Naive thymus-derived CD4-positive, alpha-beta T cell (primary cell): Measurements from ENCODE around the gene LYST. TPM values are rescaled to one million over a fixed set of nuclear protein-coding genes. Genes with fewer than 3 reads are reported as not detected.

Source experiments
- ATAC-seq: fragments of 150-1000 bp; cut with Tn5 transposase; 2 replicates; pipeline ENCODE4 v1.10.0; 2021; ENCODE audit warnings: mild to moderate bottlenecking, moderate library complexity
- CTCF ChIA-PET: fragments of 350-600 bp; sonication (Branson Sonifier 250); formaldehyde crosslinking; loops from one replicate; lab custom pipeline; 2021; ENCODE audit warnings: antibody characterized with exemption; lab: Charles Lee
- POLR2A ChIA-PET: fragments of 350-600 bp; sonication (Branson Sonifier 250); formaldehyde crosslinking; loops from one replicate; lab custom pipeline; 2021; ENCODE audit warnings: antibody characterized with exemption, inconsistent platforms; lab: Charles Lee
- DNase-seq, 9 donors: peaks; one replicate each; pipeline versions ENCODE4 v3.0.0 to v3.0.0-alpha.2; 2020 to 2022; ENCODE audit warnings: mixed read lengths in 1 of 9
- H3K27ac ChIP-seq: one replicate; pipeline ENCODE4 v1.7.0; 2013; ENCODE audit warnings: mild to moderate bottlenecking, low read depth, low read length, moderate library complexity
- H3K27me3 ChIP-seq, 2 donors: one replicate each; pipeline ENCODE4 v1.7.0; 2013; ENCODE audit warnings: low read length in 2 of 2, mild to moderate bottlenecking in 2 of 2, moderate library complexity in 2 of 2; ENCODE audit not compliant: control insufficient read depth in 2 of 2, insufficient read depth in 2 of 2
- H3K36me3 ChIP-seq, 3 experiments: 1 replicate in 2 of 3; 2 replicates in 1 of 3; pipeline ENCODE4 v1.7.0; 2013; ENCODE audit warnings: low read length in 3 of 3, mild to moderate bottlenecking in 3 of 3, moderate library complexity in 1 of 3; ENCODE audit not compliant: insufficient read depth in 3 of 3, control insufficient read depth in 2 of 3
- H3K4me1 ChIP-seq, 2 donors: one replicate each; pipeline ENCODE4 v1.7.0; 2013; ENCODE audit warnings: low read length in 2 of 2, mild to moderate bottlenecking in 2 of 2, moderate library complexity in 1 of 2; ENCODE audit not compliant: control insufficient read depth in 2 of 2, insufficient read depth in 2 of 2
- H3K4me3 ChIP-seq: 2 replicates; pipeline ENCODE4 v1.7.0; 2013; ENCODE audit warnings: mild to moderate bottlenecking, low read length
- H3K9me3 ChIP-seq, 3 experiments: 1 replicate in 2 of 3; 2 replicates in 1 of 3; pipeline ENCODE4 v1.7.0; 2013; ENCODE audit warnings: low read length in 3 of 3; ENCODE audit not compliant: control insufficient read depth in 2 of 3
- H3K27ac Mint-ChIP-seq, 9 donors: one replicate each; pipeline ENCODE4 v1.8.0; 2020 to 2022; ENCODE audit warnings: mixed read lengths in 9 of 9, mild to moderate bottlenecking in 8 of 9, moderate library complexity in 5 of 9, inconsistent platforms in 2 of 9
- H3K27me3 Mint-ChIP-seq, 5 donors: one replicate each; pipeline ENCODE4 v1.8.0; 2021 to 2022; ENCODE audit warnings: mixed read lengths in 5 of 5, mild to moderate bottlenecking in 1 of 5
- H3K36me3 Mint-ChIP-seq, 5 donors: one replicate each; pipeline ENCODE4 v1.8.0; 2020 to 2022; ENCODE audit warnings: mixed read lengths in 5 of 5, mild to moderate bottlenecking in 3 of 5, inconsistent platforms in 1 of 5
- H3K4me1 Mint-ChIP-seq, 7 donors: one replicate each; pipeline ENCODE4 v1.8.0; 2020 to 2022; ENCODE audit warnings: mixed read lengths in 7 of 7, mild to moderate bottlenecking in 3 of 7, inconsistent platforms in 1 of 7
- H3K4me3 Mint-ChIP-seq, 10 donors: one replicate each; pipeline ENCODE4 v1.8.0; 2020 to 2022; ENCODE audit warnings: mild to moderate bottlenecking in 10 of 10, mixed read lengths in 10 of 10, moderate library complexity in 6 of 10, inconsistent platforms in 2 of 10
- H3K9me3 Mint-ChIP-seq, 11 donors: one replicate each; pipeline ENCODE4 v1.8.0; 2020 to 2022; ENCODE audit warnings: mixed read lengths in 11 of 11, mild to moderate bottlenecking in 4 of 11, inconsistent platforms in 1 of 11, moderate library complexity in 1 of 11
- intact Hi-C, 2 donors: fragments of 100-400 bp; cut with micrococcal nuclease; formaldehyde crosslinking; loops; one replicate each; pipeline ENCODE4 v1.15.1; 2023
- polyA plus RNA-seq, 2 donors: library from polyadenylated mRNA; unstranded; fragments of 300-500 nt; fragmentation: Illumina TruSeq; gene quantifications; one replicate each; pipeline ENCODE4 v1.2.3, GENCODE V29; 2021
- total RNA-seq, 6 experiments: library from RNA in 5 of 6; stranded (reverse) in 5 of 6; gene quantifications; 1 replicate in 5 of 6; 2 replicates in 1 of 6; pipeline ENCODE4 v1.2.3 and lab custom pipeline; 2021 to 2026

The LYST gene
- total and polyA plus RNA-seq, 7 experiments from 2014 or later: 5.7 to 98.1 (median 27.8) TPM

DNA sequence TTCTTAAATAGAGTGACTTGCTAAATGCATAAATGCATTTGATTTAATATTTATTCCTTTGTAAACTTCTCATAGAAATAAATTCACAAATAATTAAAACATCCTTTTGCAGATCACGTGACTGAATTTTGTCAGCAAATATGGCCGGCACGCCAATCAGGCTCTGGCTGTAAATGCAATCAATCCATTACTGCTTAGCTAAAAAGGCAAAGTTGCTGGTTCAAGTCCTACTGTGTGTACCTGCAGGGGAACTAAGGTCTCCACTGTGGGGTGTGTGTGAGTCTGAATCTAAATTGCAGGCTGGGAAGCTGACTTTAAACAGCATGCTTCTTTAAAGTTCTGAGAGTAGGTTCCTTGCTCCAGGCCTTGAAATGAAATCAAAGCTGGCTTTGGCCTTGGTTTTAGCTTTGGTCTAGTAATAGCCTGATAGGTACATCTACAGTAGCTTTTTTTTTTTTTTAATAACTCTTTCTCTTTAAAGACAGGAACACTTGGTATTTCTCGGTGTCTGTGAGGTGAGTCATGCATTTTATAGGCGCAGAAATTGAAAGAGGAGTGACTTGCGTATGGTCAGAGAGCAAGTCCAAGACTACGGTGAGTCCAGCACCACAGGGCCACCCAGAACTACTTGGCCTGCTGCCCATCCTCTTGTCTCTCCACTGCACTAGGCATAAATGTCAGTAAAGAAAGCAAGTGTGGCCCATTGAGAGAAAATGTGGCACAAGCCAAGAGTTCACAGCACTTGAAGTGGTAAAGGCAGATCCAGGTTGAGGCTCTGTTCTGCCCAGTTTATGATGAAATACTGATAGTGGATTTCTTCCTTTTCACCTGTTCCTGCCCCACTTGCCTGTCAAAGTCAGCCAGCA, 36.2 kb upstream of the LYST start:
- intact Hi-C loops: no loop called here
- Histone ChIP-seq H3K9me3 (no peaks in the 10 kb centered on the region), H3K4me1 (no peaks in the 10 kb centered on the region), H3K4me3 (no peak overlapping the region), H3K36me3 (no peaks in the 10 kb centered on the region), H3K27ac (no peak overlapping the region), H3K27me3 (no peaks in the 10 kb centered on the region)
- peaks cover 0 to 28% (median 6%) of the 10 kb centered on the region in 7 donors for H3K4me1 Mint-ChIP-seq
- POLR2A ChIA-PET: no interaction called here
- CTCF ChIA-PET: no interaction called here
- peaks cover 0 to 2% (median 0%) of the 10 kb centered on the region in 11 donors for H3K9me3 Mint-ChIP-seq
- H3K4me3 Mint-ChIP-seq: no peak overlapping the region
- no peak for DNase-seq
- H3K27me3 Mint-ChIP-seq: peaks cover 0 to 2% (median 0%) of the 10 kb centered on the region in 5 donors
- H3K27ac Mint-ChIP-seq: no peak overlapping the region
- H3K36me3 Mint-ChIP-seq: peaks cover 0 to 4% (median 0%) of the 10 kb centered on the region in 5 donors
- no peak for ATAC-seq

DNA sequence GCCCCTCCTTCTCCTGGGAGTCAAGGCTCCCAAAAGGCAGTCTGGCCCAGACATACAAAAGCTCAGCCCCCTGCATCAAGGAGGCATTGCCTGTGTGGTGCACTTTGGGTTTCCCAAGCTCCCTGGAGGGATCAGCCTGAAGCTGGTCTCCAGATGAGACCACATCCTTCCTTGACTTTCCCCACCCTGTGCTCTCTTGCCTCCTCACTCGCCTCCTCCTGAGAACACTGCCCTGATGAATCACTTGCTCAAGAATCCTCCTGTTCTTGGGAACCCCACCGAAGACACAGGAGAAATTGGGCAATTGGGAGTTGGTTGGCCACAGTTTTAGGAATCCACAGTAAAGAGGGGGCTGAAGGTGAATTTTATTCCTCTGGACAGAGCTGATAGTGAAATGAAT, 34.8 kb upstream of the LYST start:
- ATAC-seq: no peak
- intact Hi-C loops: no loop called here
- no peak overlapping the region for H3K4me3 Mint-ChIP-seq
- H3K27ac Mint-ChIP-seq: peak overlapping the region in 1 of 9 donors; percentile 9
- H3K36me3 Mint-ChIP-seq: peaks cover 0 to 4% (median 0%) of the 10 kb centered on the region in 5 donors
- ChIA-PET POLR2A (no interaction called here), CTCF (no interaction called here)
- no peak for DNase-seq
- peaks cover 0 to 22% (median 6%) of the 10 kb centered on the region in 7 donors for H3K4me1 Mint-ChIP-seq
- Histone ChIP-seq H3K9me3 (no peaks in the 10 kb centered on the region), H3K27me3 (no peaks in the 10 kb centered on the region), H3K27ac (no peak overlapping the region), H3K4me1 (no peaks in the 10 kb centered on the region), H3K4me3 (no peak overlapping the region), H3K36me3 (no peaks in the 10 kb centered on the region)
- peaks cover 0 to 2% (median 0%) of the 10 kb centered on the region in 11 donors for H3K9me3 Mint-ChIP-seq
- H3K27me3 Mint-ChIP-seq: peaks cover 0 to 2% (median 0%) of the 10 kb centered on the region in 5 donors

DNA sequence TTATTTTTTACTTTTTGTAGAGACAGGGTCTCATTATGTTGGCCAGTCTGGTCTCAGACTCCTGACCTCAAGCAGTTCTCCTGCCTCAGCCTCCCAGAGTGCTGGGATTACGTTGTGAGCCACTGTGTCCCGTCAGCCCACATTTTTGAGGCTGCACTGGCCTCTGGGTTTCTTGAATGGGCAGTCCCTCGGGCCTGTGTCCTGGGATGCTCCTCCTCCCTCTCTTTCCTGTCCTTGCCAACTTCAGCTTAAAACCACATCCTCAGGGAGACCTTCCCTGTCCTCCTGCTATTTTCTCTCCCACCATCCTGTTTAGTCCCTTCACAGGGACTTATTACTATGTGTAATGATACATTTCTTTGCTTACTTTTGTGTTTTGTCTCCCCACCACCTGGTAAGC, 31.4 kb upstream of the LYST start:
- Mint-ChIP-seq H3K36me3 (peaks cover 0 to 2% (median 0%) of the 10 kb centered on the region in 5 donors), H3K4me3 (no peak overlapping the region), H3K4me1 (peaks cover 0 to 22% (median 6%) of the 10 kb centered on the region in 7 donors), H3K27me3 (peaks cover 0 to 2% (median 0%) of the 10 kb centered on the region in 5 donors), H3K27ac (no peak overlapping the region), H3K9me3 (no peaks in the 10 kb centered on the region)
- ChIA-PET POLR2A (interaction anchor here (1.1 kb wide), 1 partner anchor 56 kb away, joined by 3 read pairs; no protein-coding TSS in a partner anchor), CTCF (no interaction called here)
- no peaks in the 10 kb centered on the region for H3K27me3 ChIP-seq
- no peak overlapping the region for H3K27ac ChIP-seq
- H3K9me3 ChIP-seq: no peaks in the 10 kb centered on the region
- DNase-seq: no peak
- no peaks in the 10 kb centered on the region for H3K4me1 ChIP-seq
- H3K36me3 ChIP-seq: no peaks in the 10 kb centered on the region
- intact Hi-C loops: no loop called here
- ATAC-seq: no peak
- no peak overlapping the region for H3K4me3 ChIP-seq

DNA sequence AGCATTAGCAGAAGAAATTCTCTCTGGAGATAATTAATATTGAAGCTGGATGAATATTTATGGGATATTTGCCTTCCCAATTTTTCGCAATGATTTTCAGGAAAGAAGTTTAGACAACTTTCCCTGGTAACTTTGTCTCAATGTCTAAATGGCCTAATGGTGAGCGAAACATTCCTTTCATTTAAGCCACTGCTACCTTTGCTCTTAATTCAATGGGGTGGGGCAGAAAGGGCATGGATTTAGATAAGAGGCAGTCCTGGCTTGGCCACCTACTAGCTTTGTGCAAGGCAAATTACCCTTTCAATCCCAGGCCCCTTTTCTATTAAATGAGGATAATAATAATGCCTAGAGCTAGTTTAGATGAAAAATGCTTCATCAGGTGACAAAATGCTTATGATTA, 27.1 kb upstream of the LYST start:
- H3K27ac ChIP-seq: no peak overlapping the region
- peaks cover 0 to 2% (median 0%) of the 10 kb centered on the region in 5 donors for H3K36me3 Mint-ChIP-seq
- no peaks in the 10 kb centered on the region for H3K27me3 Mint-ChIP-seq
- no peak overlapping the region for H3K4me3 ChIP-seq
- no peak overlapping the region for H3K27ac Mint-ChIP-seq
- DNase-seq: no peak
- POLR2A ChIA-PET: no interaction called here
- no peaks in the 10 kb centered on the region for H3K9me3 ChIP-seq
- no peaks in the 10 kb centered on the region for H3K9me3 Mint-ChIP-seq
- no peaks in the 10 kb centered on the region for H3K4me1 ChIP-seq
- CTCF ChIA-PET: interaction anchor here (0.6 to 1.2 kb wide), 3 partner anchors 78 to 1398 kb away, joined by 3 to 4 read pairs (median 3); no protein-coding TSS in a partner anchor
- ATAC-seq: no peak
- H3K4me1 Mint-ChIP-seq: peaks cover under 1 to 17% (median 4%) of the 10 kb centered on the region in 7 donors
- H3K27me3 ChIP-seq: no peaks in the 10 kb centered on the region
- intact Hi-C loops: no loop called here
- H3K4me3 Mint-ChIP-seq: no peak overlapping the region
- no peaks in the 10 kb centered on the region for H3K36me3 ChIP-seq

DNA sequence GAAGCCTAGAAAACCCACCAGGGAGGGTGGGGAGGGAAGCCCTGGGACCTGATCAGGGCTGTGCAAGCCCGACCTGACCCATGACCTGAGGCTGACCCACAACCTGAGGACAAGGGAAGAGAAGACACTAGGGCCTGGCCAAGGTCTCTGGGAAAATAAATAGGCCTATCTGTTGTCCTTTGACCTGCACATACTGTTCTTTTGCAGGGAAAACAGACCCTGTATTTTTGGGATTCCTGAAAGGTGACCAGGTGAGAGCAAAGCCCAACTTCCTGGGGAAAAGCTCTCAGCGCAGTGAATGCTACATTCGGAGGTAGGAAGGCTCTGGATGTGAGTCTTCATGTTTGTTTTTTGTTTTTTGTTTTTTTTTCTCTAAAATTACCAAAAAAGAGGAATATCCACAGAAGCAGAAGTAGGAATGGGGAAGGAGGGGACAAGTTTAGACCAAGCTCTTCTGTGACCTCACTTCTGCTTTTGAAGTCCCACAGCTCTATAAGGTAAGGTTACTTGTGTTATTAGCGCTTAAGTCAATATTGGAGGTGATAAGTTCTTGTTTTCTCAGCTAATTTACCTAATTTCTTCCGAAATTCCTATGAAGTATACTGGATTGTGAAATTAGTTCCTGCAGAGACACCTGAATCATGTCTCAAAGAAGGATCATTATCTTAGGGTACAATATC, 26.2 kb upstream of the LYST start:
- ATAC-seq (peak; percentile 77), DNase-seq (no peak)
- Mint-ChIP-seq H3K27me3 (no peaks in the 10 kb centered on the region), H3K9me3 (no peaks in the 10 kb centered on the region), H3K27ac (no peak overlapping the region), H3K4me3 (no peak overlapping the region), H3K4me1 (peaks cover 8 to 22% (median 10%) of the 10 kb centered on the region in 7 donors), H3K36me3 (peaks cover 0 to 2% (median 0%) of the 10 kb centered on the region in 5 donors)
- Histone ChIP-seq H3K4me1 (no peaks in the 10 kb centered on the region), H3K36me3 (no peaks in the 10 kb centered on the region), H3K27me3 (no peaks in the 10 kb centered on the region), H3K9me3 (no peaks in the 10 kb centered on the region), H3K27ac (no peak overlapping the region), H3K4me3 (no peak overlapping the region)
- ChIA-PET CTCF (no interaction called here), POLR2A (no interaction called here)
- intact Hi-C loops: no loop called here

DNA sequence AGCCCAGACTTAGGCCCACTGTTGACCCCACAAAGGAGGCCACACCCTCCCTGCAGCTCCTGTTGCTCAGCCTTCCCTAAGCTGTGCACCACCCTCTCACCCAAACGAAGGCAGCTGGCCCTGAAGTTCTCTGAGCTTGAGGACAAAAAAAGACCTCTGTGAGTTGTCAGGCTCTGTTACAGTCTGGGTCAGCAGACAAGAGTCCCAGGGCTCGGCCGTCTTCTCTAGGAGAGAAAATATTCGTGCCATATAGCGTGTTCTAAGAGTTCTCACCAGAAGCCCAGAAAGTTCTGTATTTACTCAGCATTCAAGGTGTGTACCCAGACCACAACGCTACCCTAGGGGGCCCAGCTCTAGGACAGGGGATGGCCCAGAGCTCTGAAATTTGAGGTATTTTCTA, 25.5 kb upstream of the LYST start:
- no peak for DNase-seq

More for the DNA sequence above, 25.5 kb upstream of the LYST start:
- POLR2A ChIA-PET: no interaction called here
- H3K27me3 ChIP-seq: no peaks in the 10 kb centered on the region
- H3K9me3 Mint-ChIP-seq: no peaks in the 10 kb centered on the region
- H3K9me3 ChIP-seq: no peaks in the 10 kb centered on the region
- no peak overlapping the region for H3K27ac ChIP-seq
- CTCF ChIA-PET: no interaction called here
- peak overlapping the region in 1 of 9 donors; percentile 6 for H3K27ac Mint-ChIP-seq
- H3K4me3 ChIP-seq: no peak overlapping the region
- H3K36me3 Mint-ChIP-seq: peaks cover 0 to 2% (median 0%) of the 10 kb centered on the region in 5 donors
- peaks cover 0 to 6% of the 10 kb centered on the region in 2 donors for H3K4me1 ChIP-seq
- H3K27me3 Mint-ChIP-seq: no peaks in the 10 kb centered on the region
- intact Hi-C loops: no loop called here
- H3K4me3 Mint-ChIP-seq: peak overlapping the region in 1 of 10 donors; percentile 16
- no peak for ATAC-seq
- peaks cover 8 to 29% (median 17%) of the 10 kb centered on the region in 7 donors for H3K4me1 Mint-ChIP-seq
- no peaks in the 10 kb centered on the region for H3K36me3 ChIP-seq
